ENCODE measurements around the gene PHF10.
"Not testable (repeated sequence)": the region's sequence is repeated elsewhere in the genome, so short reads cannot be mapped to it uniquely, and the experiment has no call there.

The PHF10 gene

DNA sequence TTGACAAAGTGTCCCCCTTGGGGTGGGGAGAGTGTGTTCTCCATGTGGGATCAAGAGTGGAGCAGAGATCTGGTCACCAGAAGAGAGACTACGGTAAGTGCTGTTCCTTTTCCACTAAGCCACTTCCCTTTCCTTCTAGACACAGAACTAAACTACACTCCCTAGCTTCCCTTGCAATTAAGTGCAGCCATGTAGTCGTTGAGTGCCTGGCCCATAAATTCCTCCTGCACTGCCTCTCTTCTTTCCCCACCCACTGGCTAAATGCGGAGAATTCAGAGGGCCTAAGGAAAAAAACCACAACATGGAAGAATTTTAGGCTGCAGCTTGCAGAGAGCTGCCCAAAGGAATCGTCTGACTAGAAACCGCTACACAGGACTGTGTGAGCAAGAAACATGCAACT is 24.0 kb downstream of the PHF10 start:
- no peak for DNase-seq (ENCODE audit: low read depth)
- no peak overlapping the region; the same call in 1 of the 2 replicates for H3K4me3 ChIP-seq (ENCODE audit: low read depth, low read length)
- TF ChIP-seq, protein P1, sequence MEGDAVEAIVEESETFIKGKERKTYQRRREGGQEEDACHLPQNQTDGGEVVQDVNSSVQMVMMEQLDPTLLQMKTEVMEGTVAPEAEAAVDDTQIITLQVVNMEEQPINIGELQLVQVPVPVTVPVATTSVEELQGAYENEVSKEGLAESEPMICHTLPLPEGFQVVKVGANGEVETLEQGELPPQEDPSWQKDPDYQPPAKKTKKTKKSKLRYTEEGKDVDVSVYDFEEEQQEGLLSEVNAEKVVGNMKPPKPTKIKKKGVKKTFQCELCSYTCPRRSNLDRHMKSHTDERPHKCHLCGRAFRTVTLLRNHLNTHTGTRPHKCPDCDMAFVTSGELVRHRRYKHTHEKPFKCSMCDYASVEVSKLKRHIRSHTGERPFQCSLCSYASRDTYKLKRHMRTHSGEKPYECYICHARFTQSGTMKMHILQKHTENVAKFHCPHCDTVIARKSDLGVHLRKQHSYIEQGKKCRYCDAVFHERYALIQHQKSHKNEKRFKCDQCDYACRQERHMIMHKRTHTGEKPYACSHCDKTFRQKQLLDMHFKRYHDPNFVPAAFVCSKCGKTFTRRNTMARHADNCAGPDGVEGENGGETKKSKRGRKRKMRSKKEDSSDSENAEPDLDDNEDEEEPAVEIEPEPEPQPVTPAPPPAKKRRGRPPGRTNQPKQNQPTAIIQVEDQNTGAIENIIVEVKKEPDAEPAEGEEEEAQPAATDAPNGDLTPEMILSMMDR (IDR thresholded peaks at IDR 0.05; ENCODE audit: low read depth, low read length, missing control alignments), result no peak

DNA sequence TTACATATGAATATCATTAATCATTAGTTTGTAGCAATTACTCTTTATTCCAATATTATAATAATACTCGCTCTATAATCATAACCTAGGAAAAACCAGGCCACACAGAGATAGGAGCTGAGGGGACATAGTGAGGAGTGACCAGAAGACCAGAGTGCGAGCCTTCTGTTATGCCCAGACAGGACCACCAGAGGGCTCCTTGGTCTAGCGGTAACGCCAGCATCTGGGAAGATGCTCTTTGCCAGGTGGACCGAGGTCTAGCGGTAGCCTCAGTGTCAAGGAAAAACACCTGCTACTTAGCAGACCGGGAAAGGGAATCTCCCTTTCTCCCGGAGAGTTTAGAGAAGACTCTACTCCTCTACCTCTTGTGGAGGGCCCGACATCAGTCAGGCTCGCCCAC is 27.2 kb downstream of the PHF10 start:
- TF ChIP-seq, protein P1 (IDR thresholded peaks at IDR 0.05; ENCODE audit: low read depth, low read length, missing control alignments), result peak; percentile 38
- not testable (repeated sequence) for DNase-seq (ENCODE audit: low read depth); H3K4me3 ChIP-seq (ENCODE audit: low read depth, low read length)

DNA sequence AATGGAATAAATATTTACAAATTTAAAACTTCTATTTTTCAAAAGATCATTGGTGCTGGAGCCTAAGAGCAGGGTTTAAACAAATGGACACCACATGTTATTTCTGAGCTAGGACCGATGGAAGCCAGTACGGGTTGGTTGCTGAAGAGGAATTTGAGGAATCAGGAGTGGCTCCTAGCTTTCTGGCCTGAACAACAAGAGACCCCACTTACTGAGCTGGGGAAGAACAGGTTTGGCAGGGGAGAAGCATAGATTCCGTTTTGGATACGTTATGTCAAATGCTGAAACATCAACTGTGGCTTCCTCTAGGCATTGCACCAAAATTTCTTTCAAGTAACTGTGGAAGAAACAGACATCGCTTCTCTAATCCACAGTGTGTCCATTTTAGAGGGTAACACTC is 29.2 kb downstream of the PHF10 start:
- TF ChIP-seq, protein P1 (IDR thresholded peaks at IDR 0.05; ENCODE audit: low read depth, low read length, missing control alignments), result no peak
- no peak for DNase-seq (ENCODE audit: low read depth)
- no peak overlapping the region for H3K4me3 ChIP-seq (ENCODE audit: low read depth, low read length)

DNA sequence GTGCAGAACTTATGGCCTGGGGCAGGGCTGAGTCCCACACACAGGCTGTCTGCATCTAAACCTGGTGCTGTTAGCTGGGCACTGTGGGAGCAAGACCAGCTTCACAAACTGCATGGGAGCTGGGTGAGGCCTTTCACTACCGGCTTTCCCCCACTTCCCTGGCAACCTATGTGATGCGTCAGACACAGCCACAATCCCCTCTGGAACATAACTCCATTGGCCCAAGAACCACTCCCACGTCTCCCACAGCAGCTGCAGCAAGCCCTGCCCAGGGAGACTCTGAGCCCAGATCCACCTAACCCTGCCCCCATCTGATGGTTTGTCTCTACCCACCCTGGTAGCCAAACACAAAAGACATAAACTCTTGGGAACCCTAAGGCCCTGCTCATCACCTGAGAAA is 31.8 kb downstream of the PHF10 start:
- TF ChIP-seq, protein P1 (IDR thresholded peaks at IDR 0.05; ENCODE audit: low read depth, low read length, missing control alignments), result no peak
- DNase-seq (ENCODE audit: low read depth), result no peak
- no peak overlapping the region for H3K4me3 ChIP-seq (ENCODE audit: low read depth, low read length)

DNA sequence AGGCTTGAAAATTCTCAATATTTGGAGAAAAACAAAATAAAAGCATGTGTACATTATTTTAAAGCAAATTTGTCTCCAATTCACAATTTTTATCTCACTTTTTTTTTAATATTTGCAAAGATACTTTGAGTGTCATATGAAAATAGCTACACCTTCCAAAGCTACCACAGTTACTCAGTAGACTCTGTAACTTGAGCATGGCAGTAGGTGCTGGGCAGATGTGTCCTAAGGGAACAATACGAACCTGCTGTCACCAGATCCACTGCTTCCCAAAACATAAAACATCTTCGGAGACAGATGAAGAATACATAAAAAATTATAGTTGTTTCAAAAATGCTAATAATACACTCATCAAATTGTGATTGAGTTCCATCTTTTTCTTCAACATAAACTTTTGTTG is 33.0 kb downstream of the PHF10 start:
- no peak overlapping the region for H3K4me3 ChIP-seq (ENCODE audit: low read depth, low read length)
- no peak for DNase-seq (ENCODE audit: low read depth)
- TF ChIP-seq, protein P1 (IDR thresholded peaks at IDR 0.05; ENCODE audit: low read depth, low read length, missing control alignments), result no peak

DNA sequence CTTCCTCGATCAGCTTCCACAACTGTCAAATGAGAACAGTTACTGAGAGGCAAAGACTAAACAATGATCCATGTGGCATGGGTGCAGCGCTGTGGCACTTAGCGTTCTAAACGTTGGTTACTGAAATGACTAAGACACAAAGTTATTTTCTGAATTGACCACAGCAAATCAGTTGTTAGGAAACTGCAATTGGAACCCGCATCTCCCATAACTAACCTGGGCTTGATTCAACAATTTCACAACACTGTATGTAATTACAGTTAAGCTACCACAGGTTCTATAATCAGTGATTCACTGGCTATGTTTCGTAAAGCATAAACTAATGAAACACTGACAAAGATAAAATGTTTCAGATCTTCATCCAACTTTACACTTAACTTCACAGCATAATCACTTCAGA is 35.0 kb downstream of the PHF10 start:
- no peak overlapping the region for H3K4me3 ChIP-seq (ENCODE audit: low read depth, low read length)
- no peak for DNase-seq (ENCODE audit: low read depth)
- TF ChIP-seq, protein P1 (IDR thresholded peaks at IDR 0.05; ENCODE audit: low read depth, low read length, missing control alignments), result no peak

DNA sequence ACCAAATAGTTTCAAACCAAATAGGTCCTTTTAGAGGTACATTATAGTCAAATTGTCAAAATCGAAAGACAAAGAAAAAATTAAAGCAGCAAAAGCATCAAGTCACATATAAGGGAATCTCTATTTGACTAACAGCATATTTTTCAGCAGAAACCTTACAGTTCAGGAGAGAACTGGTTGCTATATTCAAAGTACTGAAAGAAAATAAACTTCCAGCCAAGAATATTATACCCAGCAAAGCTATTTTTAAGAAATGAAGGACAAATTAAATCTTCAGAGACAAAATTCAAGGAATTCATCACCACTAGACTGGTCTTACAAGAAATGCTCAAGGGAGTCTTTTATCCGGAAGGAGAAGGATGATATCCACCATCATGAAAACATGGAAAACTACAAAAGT is 38.4 kb downstream of the PHF10 start:
- TF ChIP-seq, protein P1 (IDR thresholded peaks at IDR 0.05; ENCODE audit: low read depth, low read length, missing control alignments), result no peak
- no peak overlapping the region for H3K4me3 ChIP-seq (ENCODE audit: low read depth, low read length)
- no peak for DNase-seq (ENCODE audit: low read depth)

Data from GM12864 (cell line).